ENCODE data around the gene NOXRED1.

Gene NOXRED1

DNA sequence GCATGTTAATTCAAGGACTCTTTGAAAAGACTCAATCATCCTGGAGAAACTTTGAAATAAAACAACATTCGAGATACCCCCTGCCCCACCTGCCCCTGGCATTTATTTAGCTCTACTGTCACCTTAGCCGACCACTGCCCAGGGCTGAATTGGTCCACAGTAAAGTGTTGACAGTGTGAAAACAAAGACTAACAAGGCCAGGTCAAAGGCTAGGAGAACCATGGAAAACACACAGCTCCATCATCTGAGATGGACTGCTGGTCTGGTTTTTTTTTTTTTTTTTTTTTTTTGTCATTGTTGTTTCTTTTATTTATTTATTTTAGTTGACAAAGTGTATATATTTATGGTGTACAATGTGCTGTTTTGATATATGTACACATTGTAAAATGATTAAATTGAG lies 76.8 kb downstream of the NOXRED1 start (continued):
- TF ChIP-seq ZNF8 (CRISPR knock-in tag; IDR thresholded peaks at IDR 0.05), result no peak
- TF ChIP-seq, protein P1, sequence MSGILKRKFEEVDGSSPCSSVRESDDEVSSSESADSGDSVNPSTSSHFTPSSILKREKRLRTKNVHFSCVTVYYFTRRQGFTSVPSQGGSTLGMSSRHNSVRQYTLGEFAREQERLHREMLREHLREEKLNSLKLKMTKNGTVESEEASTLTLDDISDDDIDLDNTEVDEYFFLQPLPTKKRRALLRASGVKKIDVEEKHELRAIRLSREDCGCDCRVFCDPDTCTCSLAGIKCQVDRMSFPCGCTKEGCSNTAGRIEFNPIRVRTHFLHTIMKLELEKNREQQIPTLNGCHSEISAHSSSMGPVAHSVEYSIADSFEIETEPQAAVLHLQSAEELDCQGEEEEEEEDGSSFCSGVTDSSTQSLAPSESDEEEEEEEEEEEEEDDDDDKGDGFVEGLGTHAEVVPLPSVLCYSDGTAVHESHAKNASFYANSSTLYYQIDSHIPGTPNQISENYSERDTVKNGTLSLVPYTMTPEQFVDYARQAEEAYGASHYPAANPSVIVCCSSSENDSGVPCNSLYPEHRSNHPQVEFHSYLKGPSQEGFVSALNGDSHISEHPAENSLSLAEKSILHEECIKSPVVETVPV (CRISPR knock-in tag; IDR thresholded peaks at IDR 0.05), result no peak

GRCh38 chr14:77344377-77344996 lies 78.8 kb downstream of the NOXRED1 start:
- no peak; the same call in 2 of the 3 replicates for ATAC-seq
- TF ChIP-seq ARNTL (CRISPR knock-in tag; IDR thresholded peaks at IDR 0.05; ENCODE audit: borderline replicate concordance, low read depth) (no peak), ZNF565 (CRISPR knock-in tag; conservative IDR thresholded peaks at IDR 0.05; ENCODE audit: low read depth) (no peak), ZC3H10 (CRISPR knock-in tag; IDR thresholded peaks at IDR 0.05) (no peak)

Measured in SK-N-SH treated with all-trans-retinoic acid at 6 μM for 48 hours (cell line).